Astrocyte (in vitro differentiated cells and primary cell): ENCODE measurements around the gene TBC1D22B. TPM values are rescaled to one million over a fixed set of nuclear protein-coding genes. Genes with fewer than 3 reads are reported as not detected.

Experiments
- DNase-seq: peaks from one replicate; pipeline ENCODE4 v3.0.0-alpha.2; 2010; ENCODE audit warnings: low read depth
- FAIRE-seq: peaks from 2 replicates; lab custom pipeline; 2011; peaks lifted over from hg19 to GRCh38; lab: Jason Lieb, UNC
- H2AFZ ChIP-seq: 2 replicates; pipeline ENCODE4 v1.6.0; 2012; ENCODE audit warnings: low read depth, low read length, inconsistent platforms
- H3K27ac ChIP-seq: 2 replicates; pipeline ENCODE4 v1.5.1; 2011; ENCODE audit warnings: low read depth, low read length, inconsistent platforms
- H3K27me3 ChIP-seq: 2 replicates; pipeline ENCODE4 v1.6.0; 2011; ENCODE audit warnings: low read length, inconsistent platforms; ENCODE audit not compliant: insufficient read depth
- H3K36me3 ChIP-seq: 2 replicates; pipeline ENCODE4 v1.5.1; 2011; ENCODE audit warnings: low read length, inconsistent platforms; ENCODE audit not compliant: insufficient read depth
- H3K4me1 ChIP-seq: 2 replicates; pipeline ENCODE4 v1.5.1; 2011; ENCODE audit warnings: low read length, inconsistent platforms; ENCODE audit not compliant: insufficient read depth
- H3K4me2 ChIP-seq: 2 replicates; pipeline ENCODE4 v1.6.0; 2012; ENCODE audit warnings: low read length, inconsistent platforms
- H3K4me3 ChIP-seq: 2 replicates; pipeline ENCODE4 v1.5.1; 2011; ENCODE audit warnings: low read depth, mild to moderate bottlenecking, low read length, inconsistent platforms; ENCODE audit not compliant: insufficient read depth
- H3K79me2 ChIP-seq: 2 replicates; pipeline ENCODE4 v1.6.0; 2012; ENCODE audit warnings: mild to moderate bottlenecking, low read length, inconsistent platforms; ENCODE audit not compliant: insufficient read depth
- H3K9ac ChIP-seq: 2 replicates; pipeline ENCODE4 v1.6.0; 2012; ENCODE audit warnings: mild to moderate bottlenecking, low read length, inconsistent platforms
- H3K9me3 ChIP-seq: 2 replicates; pipeline ENCODE4 v1.5.1; 2012; ENCODE audit warnings: low read depth, mild to moderate bottlenecking, low read length, inconsistent platforms; ENCODE audit not compliant: insufficient read depth
- H4K20me1 ChIP-seq: 2 replicates; pipeline ENCODE4 v1.6.0; 2012; ENCODE audit warnings: low read length, inconsistent platforms; ENCODE audit not compliant: insufficient read depth
- H3K27ac Mint-ChIP-seq: one replicate; pipeline ENCODE4 v1.8.0; 2021; ENCODE audit warnings: mild to moderate bottlenecking, mixed read lengths; ENCODE audit not compliant: unreplicated experiment
- H3K27me3 Mint-ChIP-seq: one replicate; pipeline ENCODE4 v1.8.0; 2021; ENCODE audit warnings: low read depth, mixed read lengths; ENCODE audit not compliant: unreplicated experiment
- H3K36me3 Mint-ChIP-seq: one replicate; pipeline ENCODE4 v1.8.0; 2021; ENCODE audit warnings: low read depth, mixed read lengths; ENCODE audit not compliant: unreplicated experiment
- H3K4me1 Mint-ChIP-seq: one replicate; pipeline ENCODE4 v1.8.0; 2021; ENCODE audit warnings: low read depth, mixed read lengths; ENCODE audit not compliant: unreplicated experiment
- H3K4me3 Mint-ChIP-seq: one replicate; pipeline ENCODE4 v1.8.0; 2021; ENCODE audit warnings: mild to moderate bottlenecking, moderate library complexity, mixed read lengths; ENCODE audit not compliant: unreplicated experiment
- H3K9me3 Mint-ChIP-seq: one replicate; pipeline ENCODE4 v1.8.0; 2021; ENCODE audit warnings: mild to moderate bottlenecking, mixed read lengths; ENCODE audit not compliant: unreplicated experiment
- EZH2 ChIP-seq: IDR thresholded peaks from 2 replicates; pipeline ENCODE4 v1.6.1; 2012; ENCODE audit warnings: mild to moderate bottlenecking, low read length, inconsistent platforms; ENCODE audit not compliant: insufficient read depth
- total RNA-seq: library from RNA; stranded (reverse); gene quantifications from 2 replicates; pipeline ENCODE4 v1.2.1, GENCODE V29; 2021
- TF ChIP-seq, protein P1 (sequence below): IDR thresholded peaks from 2 replicates; pipeline ENCODE4 v1.5.1; 2011; ENCODE audit warnings: low read depth, mild to moderate bottlenecking, inconsistent platforms, low read length, moderate library complexity; ENCODE audit not compliant: insufficient read depth

TBC1D22B gene
- total RNA-seq, 1 donor from 2014 or later = 10.8 TPM

- H3K4me3 Mint-ChIP-seq = no peak overlapping the region
- FAIRE-seq = no peak
Observed at GRCh38 chr6:37261198-37261597, 3.6 kb downstream of the TBC1D22B start.

DNA sequence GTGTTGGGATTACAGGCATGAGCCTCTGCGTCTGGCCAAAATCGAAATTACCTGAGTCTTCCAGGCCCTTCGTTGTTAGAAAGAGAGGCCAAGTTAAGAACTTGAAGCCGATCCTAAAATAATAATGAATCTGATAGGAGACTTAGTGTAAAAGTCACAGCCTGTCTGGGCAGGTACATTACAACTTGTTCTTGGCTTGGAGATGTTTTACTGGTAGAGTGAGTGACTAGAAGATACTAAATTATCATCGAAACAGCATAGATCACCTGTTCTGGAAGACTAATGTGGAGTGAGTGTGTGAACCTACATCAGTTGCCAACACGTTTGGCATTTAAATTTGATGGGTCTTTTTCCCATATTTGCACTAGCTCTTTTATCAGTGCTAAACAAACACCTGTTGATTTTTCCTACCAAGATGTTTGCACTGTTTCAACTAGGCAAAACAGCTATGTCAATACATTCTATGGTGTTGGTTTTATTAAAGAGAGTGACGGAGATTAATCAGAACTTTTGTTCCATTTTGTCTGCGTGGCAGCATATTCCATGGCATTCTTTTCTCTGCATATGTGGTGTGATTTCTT lies 5.0 kb downstream of the TBC1D22B start:
- no peaks in the 10 kb centered on the region for H3K27me3 ChIP-seq
- FAIRE-seq = no peak
- H3K9ac ChIP-seq = no peak overlapping the region
- H3K4me3 ChIP-seq = no peak overlapping the region
- H3K4me1 Mint-ChIP-seq = peaks cover 9% of the 10 kb centered on the region
- H4K20me1 ChIP-seq = peaks cover 12% of the 10 kb centered on the region
- no peak overlapping the region for H3K4me2 ChIP-seq
- H3K79me2 ChIP-seq = peaks cover 86% of the 10 kb centered on the region
- H3K27me3 Mint-ChIP-seq = no peaks in the 10 kb centered on the region
- no peaks in the 10 kb centered on the region for H3K9me3 ChIP-seq
- H3K27ac Mint-ChIP-seq = no peak overlapping the region
- DNase-seq = no peak
- TF ChIP-seq EZH2 = no peak
- no peaks in the 10 kb centered on the region for H3K9me3 Mint-ChIP-seq
- H3K36me3 ChIP-seq = no peaks in the 10 kb centered on the region
- H3K36me3 Mint-ChIP-seq = no peaks in the 10 kb centered on the region
- H3K4me1 ChIP-seq = peaks cover 5% of the 10 kb centered on the region
- no peak overlapping the region for H2AFZ ChIP-seq
- no peak overlapping the region for H3K4me3 Mint-ChIP-seq
- no peak overlapping the region for H3K27ac ChIP-seq

More at GRCh38 chr6:37261198-37261597, 3.6 kb downstream of the TBC1D22B start:
- Histone ChIP-seq H3K9ac (no peak overlapping the region), H3K4me2 (no peak overlapping the region), H4K20me1 (peaks cover 9% of the 10 kb centered on the region), H3K36me3 (no peaks in the 10 kb centered on the region), H3K4me1 (peaks cover 11% of the 10 kb centered on the region), H3K27ac (no peak overlapping the region), H3K27me3 (no peaks in the 10 kb centered on the region), H3K4me3 (no peak overlapping the region), H2AFZ (no peak overlapping the region), H3K9me3 (no peaks in the 10 kb centered on the region), H3K79me2 (peaks cover 82% of the 10 kb centered on the region)
- DNase-seq = no peak
- peaks cover 14% of the 10 kb centered on the region for H3K4me1 Mint-ChIP-seq
- no peaks in the 10 kb centered on the region for H3K9me3 Mint-ChIP-seq
- no peaks in the 10 kb centered on the region for H3K27me3 Mint-ChIP-seq
- no peaks in the 10 kb centered on the region for H3K36me3 Mint-ChIP-seq
- H3K27ac Mint-ChIP-seq = no peak overlapping the region
- no peak for TF ChIP-seq EZH2
- TF ChIP-seq, protein P1, sequence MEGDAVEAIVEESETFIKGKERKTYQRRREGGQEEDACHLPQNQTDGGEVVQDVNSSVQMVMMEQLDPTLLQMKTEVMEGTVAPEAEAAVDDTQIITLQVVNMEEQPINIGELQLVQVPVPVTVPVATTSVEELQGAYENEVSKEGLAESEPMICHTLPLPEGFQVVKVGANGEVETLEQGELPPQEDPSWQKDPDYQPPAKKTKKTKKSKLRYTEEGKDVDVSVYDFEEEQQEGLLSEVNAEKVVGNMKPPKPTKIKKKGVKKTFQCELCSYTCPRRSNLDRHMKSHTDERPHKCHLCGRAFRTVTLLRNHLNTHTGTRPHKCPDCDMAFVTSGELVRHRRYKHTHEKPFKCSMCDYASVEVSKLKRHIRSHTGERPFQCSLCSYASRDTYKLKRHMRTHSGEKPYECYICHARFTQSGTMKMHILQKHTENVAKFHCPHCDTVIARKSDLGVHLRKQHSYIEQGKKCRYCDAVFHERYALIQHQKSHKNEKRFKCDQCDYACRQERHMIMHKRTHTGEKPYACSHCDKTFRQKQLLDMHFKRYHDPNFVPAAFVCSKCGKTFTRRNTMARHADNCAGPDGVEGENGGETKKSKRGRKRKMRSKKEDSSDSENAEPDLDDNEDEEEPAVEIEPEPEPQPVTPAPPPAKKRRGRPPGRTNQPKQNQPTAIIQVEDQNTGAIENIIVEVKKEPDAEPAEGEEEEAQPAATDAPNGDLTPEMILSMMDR = no peak

- no peak overlapping the region for H3K4me3 ChIP-seq
Observed at GRCh38 chr6:37265001-37265400, 7.4 kb downstream of the TBC1D22B start.

More at GRCh38 chr6:37265001-37265400, 7.4 kb downstream of the TBC1D22B start:
- Histone ChIP-seq H3K79me2 (peaks cover 72% of the 10 kb centered on the region), H3K4me1 (no peaks in the 10 kb centered on the region), H3K27ac (no peak overlapping the region), H3K27me3 (no peaks in the 10 kb centered on the region), H3K4me2 (no peak overlapping the region), H3K9ac (no peak overlapping the region), H3K36me3 (no peaks in the 10 kb centered on the region), H3K9me3 (no peaks in the 10 kb centered on the region), H4K20me1 (peaks cover 28% of the 10 kb centered on the region), H2AFZ (no peak overlapping the region)
- Mint-ChIP-seq H3K36me3 (no peaks in the 10 kb centered on the region), H3K27ac (no peak overlapping the region), H3K4me1 (peaks cover 3% of the 10 kb centered on the region), H3K9me3 (no peaks in the 10 kb centered on the region), H3K4me3 (no peak overlapping the region), H3K27me3 (no peaks in the 10 kb centered on the region)
- no peak for TF ChIP-seq EZH2
- TF ChIP-seq, protein P1 = no peak
- no peak for FAIRE-seq
- DNase-seq = no peak
